ENCODE measurements around the gene RFFL. TPM values are rescaled to one million over a fixed set of nuclear protein-coding genes. Genes with fewer than 3 reads are reported as not detected.

RFFL gene
- total RNA-seq, 1 experiment from 2014 or later = 29.2 TPM

DNA sequence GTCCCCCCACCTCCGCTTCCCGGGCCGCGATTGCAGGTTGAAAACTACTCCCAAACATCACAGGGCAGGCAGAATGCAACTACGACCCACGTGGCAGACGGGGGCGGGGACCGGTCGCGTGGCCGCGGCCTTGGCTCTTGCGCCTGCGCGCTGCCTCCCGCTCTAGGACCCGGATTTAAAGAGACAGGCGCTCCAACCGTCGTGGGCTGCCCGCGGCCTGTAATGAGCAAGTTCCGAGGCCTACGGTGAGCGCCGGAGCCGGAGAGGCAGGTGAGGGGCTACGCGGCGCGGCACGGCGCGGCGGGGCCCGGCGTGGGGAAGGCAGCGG is 83.2 kb downstream of the RFFL start, which contains the start of gene LIG3:
LIG3 (plus strand) TSS at position 160 of the 328 bp plus-strand sequence. CDS start 2,494 bp downstream, outside the sequence.
- Mint-ChIP-seq H3K9me3 (ENCODE audit: low read depth, unreplicated experiment) (no peaks in the 10 kb centered on the region), H3K36me3 (ENCODE audit: insufficient read depth, unreplicated experiment) (peaks cover 19% of the 10 kb centered on the region), H3K4me3 (ENCODE audit: low read depth, unreplicated experiment) (peak within 1 kb of the TSS; percentile 87), H3K4me1 (ENCODE audit: low read depth, unreplicated experiment) (peaks cover 12% of the 10 kb centered on the region), H3K27me3 (ENCODE audit: unreplicated experiment) (no peaks in the 10 kb centered on the region), H3K27ac (ENCODE audit: unreplicated experiment) (peak within 1 kb of the TSS; percentile 95)
- CTCF ChIA-PET = interaction anchor here (0.8 to 2.9 kb wide), 5 partner anchors 29 to 437 kb away, joined by 3 to 9 read pairs (median 5); no protein-coding TSS in a partner anchor
- TF ChIP-seq, protein P1, sequence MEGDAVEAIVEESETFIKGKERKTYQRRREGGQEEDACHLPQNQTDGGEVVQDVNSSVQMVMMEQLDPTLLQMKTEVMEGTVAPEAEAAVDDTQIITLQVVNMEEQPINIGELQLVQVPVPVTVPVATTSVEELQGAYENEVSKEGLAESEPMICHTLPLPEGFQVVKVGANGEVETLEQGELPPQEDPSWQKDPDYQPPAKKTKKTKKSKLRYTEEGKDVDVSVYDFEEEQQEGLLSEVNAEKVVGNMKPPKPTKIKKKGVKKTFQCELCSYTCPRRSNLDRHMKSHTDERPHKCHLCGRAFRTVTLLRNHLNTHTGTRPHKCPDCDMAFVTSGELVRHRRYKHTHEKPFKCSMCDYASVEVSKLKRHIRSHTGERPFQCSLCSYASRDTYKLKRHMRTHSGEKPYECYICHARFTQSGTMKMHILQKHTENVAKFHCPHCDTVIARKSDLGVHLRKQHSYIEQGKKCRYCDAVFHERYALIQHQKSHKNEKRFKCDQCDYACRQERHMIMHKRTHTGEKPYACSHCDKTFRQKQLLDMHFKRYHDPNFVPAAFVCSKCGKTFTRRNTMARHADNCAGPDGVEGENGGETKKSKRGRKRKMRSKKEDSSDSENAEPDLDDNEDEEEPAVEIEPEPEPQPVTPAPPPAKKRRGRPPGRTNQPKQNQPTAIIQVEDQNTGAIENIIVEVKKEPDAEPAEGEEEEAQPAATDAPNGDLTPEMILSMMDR (IDR thresholded peaks at IDR 0.05; ENCODE audit: unreplicated experiment) = no peak
- intact Hi-C loops (cut with micrococcal nuclease; ENCODE audit: unreplicated experiment) = loop anchor here (2.0 kb wide), 2 partner anchors 438 to 560 kb away; no protein-coding TSS in a partner anchor
- no TSS peak for BruUV-seq (replicated peaks)
- DNase-seq = peak; percentile 96

DNA sequence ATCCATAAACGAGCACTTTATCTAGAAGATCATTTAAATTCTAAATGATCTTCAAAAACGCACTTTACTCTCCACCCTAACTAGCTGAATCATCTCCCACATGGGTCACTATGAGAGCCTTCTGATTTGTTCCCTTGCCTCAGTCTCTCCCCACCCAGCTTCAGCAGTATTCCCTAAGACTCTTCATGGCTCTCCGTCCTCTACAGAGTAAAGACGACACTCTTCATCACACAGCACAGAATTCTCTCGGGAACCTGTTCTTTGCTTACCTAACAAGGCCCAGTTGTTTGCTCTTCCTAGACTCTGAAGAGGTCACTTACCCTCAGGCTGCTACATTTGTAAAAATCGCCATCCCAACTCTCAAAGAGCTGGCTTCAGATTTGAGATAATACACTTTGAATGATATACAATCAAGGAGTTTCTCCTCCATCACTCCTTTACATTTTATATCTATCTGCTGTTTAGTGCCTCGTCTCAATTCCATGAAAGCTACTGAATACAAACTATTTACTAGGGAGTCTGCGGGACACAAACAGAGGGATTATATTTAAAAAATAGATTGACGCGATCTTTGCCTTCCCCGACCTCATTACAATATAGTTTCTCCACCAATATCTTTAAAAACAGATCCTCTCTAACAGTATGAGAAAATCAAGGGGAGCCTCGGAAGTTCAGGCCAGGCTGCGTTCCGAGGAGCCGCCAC is 83.7 kb downstream of the RFFL start:
- BruUV-seq (replicated peaks) = TSS peak; percentile 86
- H3K9me3 Mint-ChIP-seq (ENCODE audit: low read depth, unreplicated experiment) = no peaks in the 10 kb centered on the region
- H3K4me3 Mint-ChIP-seq (ENCODE audit: low read depth, unreplicated experiment) = peak overlapping the region; percentile 87
- intact Hi-C loops (cut with micrococcal nuclease; ENCODE audit: unreplicated experiment) = loop anchor here (2.0 kb wide), 2 partner anchors 437 to 559 kb away; no protein-coding TSS in a partner anchor
- CTCF ChIA-PET = interaction anchor here (1.5 to 2.9 kb wide), 3 partner anchors 139 to 437 kb away, joined by 3 to 9 read pairs (median 7); no protein-coding TSS in a partner anchor
- peaks cover 2% of the 10 kb centered on the region for H3K27me3 Mint-ChIP-seq (ENCODE audit: unreplicated experiment)
- DNase-seq = no peak
- H3K4me1 Mint-ChIP-seq (ENCODE audit: low read depth, unreplicated experiment) = peaks cover 12% of the 10 kb centered on the region
- H3K27ac Mint-ChIP-seq (ENCODE audit: unreplicated experiment) = peak overlapping the region; percentile 95
- peaks cover 19% of the 10 kb centered on the region for H3K36me3 Mint-ChIP-seq (ENCODE audit: insufficient read depth, unreplicated experiment)
- TF ChIP-seq, protein P1 (IDR thresholded peaks at IDR 0.05; ENCODE audit: unreplicated experiment) = no peak

DNA sequence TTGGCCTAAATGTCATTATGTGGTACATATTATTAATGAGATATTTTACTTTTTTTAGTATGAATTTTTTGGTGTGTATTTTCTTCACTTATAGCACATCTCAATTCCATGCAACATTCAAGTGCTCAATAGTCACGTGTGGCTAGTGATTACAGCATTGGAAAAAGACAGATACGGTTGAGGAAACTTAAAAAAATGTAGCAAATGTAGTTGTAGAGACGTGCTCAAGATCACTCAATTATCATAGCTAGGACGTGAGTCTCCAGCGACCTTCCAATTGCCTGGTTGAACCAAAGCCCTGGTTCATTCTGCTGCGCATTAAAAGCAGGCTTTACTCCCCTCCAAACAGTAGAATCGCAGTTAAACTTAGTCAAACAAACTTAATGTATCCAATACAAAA is 84.4 kb downstream of the RFFL start:
- intact Hi-C loops (cut with micrococcal nuclease; ENCODE audit: unreplicated experiment) = no loop called here

More for the DNA sequence above, 84.4 kb downstream of the RFFL start:
- Mint-ChIP-seq H3K4me3 (ENCODE audit: low read depth, unreplicated experiment) (peak overlapping the region; percentile 87), H3K4me1 (ENCODE audit: low read depth, unreplicated experiment) (peaks cover 12% of the 10 kb centered on the region), H3K9me3 (ENCODE audit: low read depth, unreplicated experiment) (no peaks in the 10 kb centered on the region), H3K36me3 (ENCODE audit: insufficient read depth, unreplicated experiment) (peaks cover 19% of the 10 kb centered on the region), H3K27me3 (ENCODE audit: unreplicated experiment) (peaks cover 8% of the 10 kb centered on the region), H3K27ac (ENCODE audit: unreplicated experiment) (no peak overlapping the region)
- no peak for DNase-seq
- no TSS peak for BruUV-seq (replicated peaks)
- CTCF ChIA-PET = interaction anchor here (0.6 kb wide), 1 partner anchor 249 kb away, joined by 7 read pairs; no protein-coding TSS in a partner anchor
- TF ChIP-seq, protein P1 (IDR thresholded peaks at IDR 0.05; ENCODE audit: unreplicated experiment) = no peak

Data from Calu3 (cell line).